GM12872 (cell line): ENCODE data around the gene CLDN5.

ENCODE experiments used
- TF ChIP-seq, protein P1 (sequence below): IDR thresholded peaks from 3 replicates; pipeline ENCODE4 v1.5.1; 2011; ENCODE audit warnings: low read depth, mild to moderate bottlenecking, low read length, moderate library complexity; ENCODE audit not compliant: insufficient read depth

CLDN5 gene

DNA sequence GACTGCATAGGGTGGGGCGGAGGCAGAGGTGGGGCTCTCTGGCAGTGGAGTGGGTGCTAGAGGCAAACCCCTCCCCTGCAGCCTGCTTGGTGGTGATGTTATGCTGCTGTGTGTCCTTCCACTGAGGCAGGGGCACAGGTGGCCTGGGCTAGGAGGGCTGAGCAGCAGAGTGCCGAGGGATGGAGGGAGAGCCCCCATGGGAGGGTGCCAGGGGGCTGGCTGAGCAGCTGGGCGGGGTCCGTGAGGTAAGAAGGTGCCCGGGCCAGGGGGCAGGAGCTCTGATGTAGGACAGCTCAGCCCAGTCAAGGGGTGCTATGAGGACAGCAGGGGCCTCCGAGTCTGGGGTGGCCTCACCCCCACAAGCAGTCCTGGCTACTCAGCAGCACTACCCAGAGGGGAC is 4.2 kb downstream of the CLDN5 start:
- TF ChIP-seq, protein P1, sequence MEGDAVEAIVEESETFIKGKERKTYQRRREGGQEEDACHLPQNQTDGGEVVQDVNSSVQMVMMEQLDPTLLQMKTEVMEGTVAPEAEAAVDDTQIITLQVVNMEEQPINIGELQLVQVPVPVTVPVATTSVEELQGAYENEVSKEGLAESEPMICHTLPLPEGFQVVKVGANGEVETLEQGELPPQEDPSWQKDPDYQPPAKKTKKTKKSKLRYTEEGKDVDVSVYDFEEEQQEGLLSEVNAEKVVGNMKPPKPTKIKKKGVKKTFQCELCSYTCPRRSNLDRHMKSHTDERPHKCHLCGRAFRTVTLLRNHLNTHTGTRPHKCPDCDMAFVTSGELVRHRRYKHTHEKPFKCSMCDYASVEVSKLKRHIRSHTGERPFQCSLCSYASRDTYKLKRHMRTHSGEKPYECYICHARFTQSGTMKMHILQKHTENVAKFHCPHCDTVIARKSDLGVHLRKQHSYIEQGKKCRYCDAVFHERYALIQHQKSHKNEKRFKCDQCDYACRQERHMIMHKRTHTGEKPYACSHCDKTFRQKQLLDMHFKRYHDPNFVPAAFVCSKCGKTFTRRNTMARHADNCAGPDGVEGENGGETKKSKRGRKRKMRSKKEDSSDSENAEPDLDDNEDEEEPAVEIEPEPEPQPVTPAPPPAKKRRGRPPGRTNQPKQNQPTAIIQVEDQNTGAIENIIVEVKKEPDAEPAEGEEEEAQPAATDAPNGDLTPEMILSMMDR, result no peak

DNA sequence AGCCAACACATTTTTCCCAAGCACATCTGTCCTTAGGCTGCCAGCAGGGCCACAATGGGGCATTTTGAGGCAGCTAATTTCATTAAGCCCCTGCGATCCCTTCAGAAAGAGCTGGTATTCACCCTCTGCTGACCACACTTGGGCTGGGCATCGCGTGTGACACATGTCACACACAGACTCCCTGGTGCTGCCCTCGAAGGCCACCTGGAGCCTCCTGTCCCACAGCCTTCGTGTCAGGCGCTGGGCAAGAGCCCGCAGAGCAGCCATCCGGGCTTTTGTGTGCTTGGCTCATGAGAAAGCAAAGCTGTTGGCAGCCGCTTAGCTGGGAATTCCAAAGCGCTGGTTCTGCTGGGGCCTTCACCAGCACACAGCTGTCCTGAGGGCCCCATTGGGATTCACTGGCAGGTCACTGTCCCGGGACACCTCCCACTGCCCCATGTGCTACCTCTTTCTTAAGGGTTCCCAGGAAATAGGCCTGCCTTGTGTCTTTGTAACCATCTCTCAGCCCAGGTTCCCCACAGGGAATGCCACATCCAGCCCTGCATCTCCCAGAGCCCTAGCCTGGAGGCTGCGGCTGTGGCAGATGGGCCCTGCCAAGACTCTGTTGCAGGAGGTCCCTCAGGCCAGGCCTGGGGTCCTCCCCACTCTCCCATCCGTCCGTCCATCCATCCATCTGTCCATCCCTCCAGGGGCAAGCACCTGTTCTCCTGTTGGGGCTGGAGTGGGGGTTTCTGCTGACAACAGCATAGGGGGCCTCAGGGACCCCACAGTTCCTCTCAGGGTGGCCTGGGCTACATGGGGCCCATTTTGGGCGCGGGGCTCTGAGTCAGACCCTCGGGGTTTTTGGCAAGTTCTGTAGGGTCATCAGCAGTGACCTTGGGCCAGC is 4.9 kb downstream of the CLDN5 start:
- TF ChIP-seq, protein P1, result no peak

DNA sequence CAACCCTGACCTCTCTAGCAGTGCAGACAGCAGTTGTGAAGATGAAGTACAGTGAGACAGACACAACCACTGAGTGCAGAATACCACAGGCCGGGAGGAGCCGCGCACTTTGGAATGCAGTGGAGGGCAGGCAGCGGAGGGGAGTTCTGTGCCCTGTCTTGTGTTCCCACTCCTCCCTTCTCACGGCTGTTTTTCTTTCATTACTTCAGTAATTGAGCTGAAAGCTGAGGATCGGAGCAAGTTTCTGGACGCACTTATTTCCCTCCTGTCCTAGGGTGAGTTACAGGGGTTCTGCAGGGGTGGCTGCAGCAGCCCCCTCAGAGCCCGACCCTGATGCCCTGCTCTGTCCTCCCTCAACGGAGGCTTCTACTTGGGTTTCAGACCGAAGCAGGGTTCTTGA is 5.6 kb downstream of the CLDN5 start:
- TF ChIP-seq, protein P1, result no peak

DNA sequence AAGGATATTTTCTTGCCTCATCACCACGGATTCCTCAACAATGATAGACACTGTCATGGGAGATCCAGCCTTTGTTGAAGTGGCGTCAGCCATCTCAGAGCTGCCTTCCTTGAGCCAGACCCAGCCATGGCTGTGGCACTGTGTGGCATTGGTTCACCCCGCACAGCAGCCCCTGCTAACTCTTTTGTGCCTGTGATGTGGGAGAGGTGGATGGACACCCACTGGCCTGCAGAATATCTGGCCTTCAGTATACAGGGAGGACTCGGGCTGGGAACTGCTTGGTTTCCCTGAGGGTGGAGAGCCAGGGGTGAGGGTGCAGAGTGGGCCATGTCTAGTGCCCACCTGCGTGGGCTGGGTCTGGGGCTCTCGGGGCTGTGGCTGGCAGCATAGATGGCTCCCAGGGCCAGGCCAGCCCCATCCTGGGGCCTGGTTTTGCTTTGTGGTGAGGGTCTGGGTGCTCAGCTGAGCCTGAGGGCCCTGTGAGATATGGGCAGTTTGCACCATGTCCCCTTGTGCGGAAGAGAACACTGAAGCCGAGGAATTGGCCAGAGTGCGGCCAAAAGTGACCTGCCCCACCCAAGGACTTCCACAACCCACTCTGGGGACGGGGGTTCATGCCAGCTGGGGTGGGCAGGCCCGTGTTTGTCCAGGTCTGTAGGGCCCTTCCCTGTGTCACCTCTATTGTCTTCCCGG is 6.1 kb downstream of the CLDN5 start:
- TF ChIP-seq, protein P1, result no peak

DNA sequence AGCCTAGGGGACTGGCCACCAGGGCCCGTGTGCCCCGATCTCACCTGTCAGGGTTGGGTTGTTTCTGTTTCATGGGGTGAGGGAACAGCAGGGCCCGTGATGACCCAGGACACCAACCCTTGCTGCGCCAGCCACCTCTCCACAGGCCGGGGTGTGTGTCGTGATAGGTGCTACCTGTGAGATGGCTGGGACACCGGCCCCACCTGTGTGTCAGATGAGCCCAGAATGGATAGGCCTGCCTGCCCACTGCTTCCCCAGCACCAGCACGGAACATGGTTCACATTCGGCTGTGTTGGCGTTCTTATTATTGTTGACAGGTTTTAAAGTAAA is 7.1 kb downstream of the CLDN5 start:
- TF ChIP-seq, protein P1, result no peak

DNA sequence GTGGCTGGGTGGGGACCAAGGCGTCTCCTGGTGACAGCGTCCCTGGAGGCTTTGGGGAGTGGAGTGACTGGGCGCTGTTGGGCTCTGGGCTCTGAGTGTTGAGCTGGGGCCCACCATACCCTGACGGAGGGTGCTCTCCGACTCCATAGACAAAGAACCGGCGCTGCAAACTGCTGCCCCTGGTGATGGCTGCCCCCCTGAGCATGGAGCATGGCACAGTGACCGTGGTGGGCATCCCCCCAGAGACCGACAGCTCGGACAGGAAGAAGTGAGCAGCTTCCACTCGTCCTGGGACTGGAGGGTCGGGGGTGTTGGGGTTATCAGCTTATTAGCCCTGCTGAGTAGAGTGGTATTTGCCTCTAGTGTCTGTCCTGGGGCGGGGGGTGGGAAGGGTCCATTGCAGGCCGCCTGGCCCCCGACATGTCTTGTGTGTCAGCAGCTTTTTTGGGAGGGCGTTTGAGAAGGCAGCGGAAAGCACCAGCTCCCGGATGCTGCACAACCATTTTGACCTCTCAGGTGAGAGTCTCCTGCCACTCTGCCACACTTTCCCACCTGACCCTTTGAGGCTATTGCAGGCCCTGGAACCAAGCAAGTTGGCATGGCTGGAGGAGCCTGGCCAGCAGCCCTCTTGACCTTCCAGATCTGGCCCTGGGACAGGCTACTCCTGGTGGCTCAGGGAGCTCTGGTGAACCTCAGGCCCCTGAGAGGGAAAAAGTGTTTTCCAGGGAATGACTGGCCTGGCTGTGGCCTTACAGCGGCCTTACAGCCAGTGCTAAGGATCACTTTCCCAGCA is 7.6 kb downstream of the CLDN5 start:
- TF ChIP-seq, protein P1, result no peak
